Mucosa of rectum (tissue), 2 donors: ENCODE results near the gene ZNRF4.

Experiments used
- H3K27ac ChIP-seq, 2 donors: one replicate each; pipeline ENCODE4 v1.7.0; 2013; ENCODE audit warnings: inconsistent platforms in 2 of 2, low read depth in 2 of 2, low read length in 2 of 2
- H3K27me3 ChIP-seq, 2 donors: one replicate each; pipeline ENCODE4 v1.7.0; 2013; ENCODE audit warnings: low read length in 2 of 2; ENCODE audit not compliant: control insufficient read depth in 2 of 2, insufficient read depth in 2 of 2
- H3K36me3 ChIP-seq, 2 donors: one replicate each; pipeline ENCODE4 v1.7.0; 2013; ENCODE audit warnings: low read length in 2 of 2; ENCODE audit not compliant: control insufficient read depth in 2 of 2, insufficient read depth in 2 of 2
- H3K4me1 ChIP-seq, 2 donors: one replicate each; pipeline ENCODE4 v1.7.0; 2013; ENCODE audit warnings: low read length in 2 of 2, mild to moderate bottlenecking in 1 of 2; ENCODE audit not compliant: control insufficient read depth in 2 of 2, insufficient read depth in 2 of 2
- H3K4me3 ChIP-seq, 2 donors: one replicate each; pipeline ENCODE4 v1.7.0; 2013; ENCODE audit warnings: low read length in 2 of 2
- H3K9ac ChIP-seq, 2 donors: one replicate each; pipeline ENCODE4 v1.7.0; 2013; ENCODE audit warnings: low read length in 2 of 2, low read depth in 1 of 2, mild to moderate bottlenecking in 1 of 2
- H3K9me3 ChIP-seq, 2 donors: one replicate each; pipeline ENCODE4 v1.7.0; 2013; ENCODE audit warnings: low read length in 2 of 2; ENCODE audit not compliant: control insufficient read depth in 2 of 2
- donor health status: healthy.
- donor health status: Normal muscosa, but diverticular disease.

The ZNRF4 gene

GRCh38 chr19:5472286-5472685 lies 17.1 kb downstream of the ZNRF4 start:
- Histone ChIP-seq H3K36me3 (no peaks in the 10 kb centered on the region), H3K27me3 (no peaks in the 10 kb centered on the region), H3K27ac (no peak overlapping the region), H3K9me3 (no peaks in the 10 kb centered on the region), H3K9ac (no peak overlapping the region), H3K4me1 (no peaks in the 10 kb centered on the region), H3K4me3 (no peak overlapping the region)

- H3K9me3 ChIP-seq = no peaks in the 10 kb centered on the region
- H3K4me1 ChIP-seq = no peaks in the 10 kb centered on the region
- no peaks in the 10 kb centered on the region for H3K27me3 ChIP-seq
Measured at GRCh38 chr19:5473646-5474045, 18.4 kb downstream of the ZNRF4 start.

GRCh38 chr19:5477451-5478215 lies 22.4 kb downstream of the ZNRF4 start:
- no peak overlapping the region for H3K27ac ChIP-seq
- H3K9ac ChIP-seq = no peak overlapping the region
- no peak overlapping the region for H3K4me3 ChIP-seq
- H3K9me3 ChIP-seq = no peaks in the 10 kb centered on the region
- H3K27me3 ChIP-seq = peaks cover 0 to 7% of the 10 kb centered on the region in 2 donors
- no peaks in the 10 kb centered on the region for H3K4me1 ChIP-seq
- no peaks in the 10 kb centered on the region for H3K36me3 ChIP-seq

More at GRCh38 chr19:5473646-5474045, 18.4 kb downstream of the ZNRF4 start:
- Histone ChIP-seq H3K27ac (no peak overlapping the region), H3K4me3 (no peak overlapping the region), H3K9ac (no peak overlapping the region), H3K36me3 (no peaks in the 10 kb centered on the region)

- peaks cover 3 to 7% of the 10 kb centered on the region in 2 donors for H3K27me3 ChIP-seq
- no peaks in the 10 kb centered on the region for H3K36me3 ChIP-seq
- no peaks in the 10 kb centered on the region for H3K9me3 ChIP-seq
- H3K4me1 ChIP-seq = no peaks in the 10 kb centered on the region
- H3K9ac ChIP-seq = no peak overlapping the region
- H3K27ac ChIP-seq = no peak overlapping the region
- H3K4me3 ChIP-seq = no peak overlapping the region
Measured at GRCh38 chr19:5478241-5478924, 23.2 kb downstream of the ZNRF4 start.

DNA sequence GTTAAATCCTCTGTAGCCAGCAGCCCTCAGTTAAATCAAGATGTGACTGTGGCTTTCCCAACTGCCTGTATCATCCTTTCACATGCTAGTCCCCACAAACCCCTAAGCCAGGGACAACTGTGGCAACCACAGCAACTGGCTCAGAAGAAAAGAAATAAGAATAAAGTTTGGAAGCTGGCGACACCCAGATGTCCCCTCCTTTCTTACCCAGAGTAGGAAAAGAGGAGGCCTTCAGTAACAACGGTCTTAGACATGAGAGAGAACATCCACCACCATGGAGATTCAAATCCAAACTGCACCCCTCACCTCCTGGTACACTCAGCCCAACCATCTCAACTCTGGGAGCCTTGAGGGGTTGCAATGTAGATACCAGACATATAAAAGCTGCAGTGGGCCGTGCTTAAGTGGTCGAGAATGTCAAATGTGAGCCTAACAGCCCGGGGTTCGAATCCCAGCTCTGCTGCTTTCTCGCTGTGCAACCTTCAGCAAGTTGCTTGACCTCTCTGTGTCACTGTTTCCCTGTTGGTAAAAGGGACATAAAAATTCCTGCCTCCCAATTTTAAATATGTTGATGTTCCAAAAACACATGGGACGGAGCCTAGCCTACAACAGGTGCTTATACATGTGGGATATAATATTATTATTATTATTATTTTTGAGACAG lies 23.8 kb downstream of the ZNRF4 start:
- Histone ChIP-seq H3K9me3 (no peaks in the 10 kb centered on the region), H3K4me1 (no peaks in the 10 kb centered on the region), H3K36me3 (no peaks in the 10 kb centered on the region), H3K27me3 (peaks cover 3 to 7% of the 10 kb centered on the region in 2 donors), H3K4me3 (no peak overlapping the region), H3K27ac (no peak overlapping the region), H3K9ac (no peak overlapping the region)

- H3K4me1 ChIP-seq = no peaks in the 10 kb centered on the region
Measured at GRCh38 chr19:5479958-5480357, 24.7 kb downstream of the ZNRF4 start.

DNA sequence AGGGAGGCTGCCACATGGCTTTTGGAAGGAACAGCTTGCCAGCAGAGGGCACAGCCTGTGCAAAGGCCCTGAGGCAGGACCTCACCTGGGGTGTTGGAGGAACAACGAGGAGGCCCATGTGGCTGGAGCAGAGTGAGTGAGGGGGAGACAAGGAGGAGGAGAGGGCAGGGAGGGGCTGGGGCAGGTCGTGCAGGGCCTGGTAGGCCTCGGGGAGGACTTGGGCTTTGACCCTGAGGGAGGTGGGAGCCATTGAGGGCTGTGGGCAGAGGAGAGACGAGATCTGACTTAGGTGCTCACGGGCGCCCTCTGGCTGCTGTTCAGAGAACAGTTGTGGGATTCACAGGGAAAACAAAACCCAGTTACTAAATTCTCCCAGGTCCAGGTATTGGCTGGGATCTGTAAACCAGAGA lies 25.2 kb downstream of the ZNRF4 start:
- Histone ChIP-seq H3K36me3 (no peaks in the 10 kb centered on the region), H3K9ac (no peak overlapping the region), H3K9me3 (no peaks in the 10 kb centered on the region), H3K27ac (no peak overlapping the region), H3K27me3 (peaks cover 5 to 7% of the 10 kb centered on the region in 2 donors), H3K4me3 (no peak overlapping the region), H3K4me1 (no peaks in the 10 kb centered on the region)

More at GRCh38 chr19:5479958-5480357, 24.7 kb downstream of the ZNRF4 start:
- Histone ChIP-seq H3K27ac (no peak overlapping the region), H3K9ac (no peak overlapping the region), H3K4me3 (no peak overlapping the region), H3K36me3 (no peaks in the 10 kb centered on the region), H3K27me3 (peaks cover 5 to 7% of the 10 kb centered on the region in 2 donors), H3K9me3 (no peaks in the 10 kb centered on the region)

DNA sequence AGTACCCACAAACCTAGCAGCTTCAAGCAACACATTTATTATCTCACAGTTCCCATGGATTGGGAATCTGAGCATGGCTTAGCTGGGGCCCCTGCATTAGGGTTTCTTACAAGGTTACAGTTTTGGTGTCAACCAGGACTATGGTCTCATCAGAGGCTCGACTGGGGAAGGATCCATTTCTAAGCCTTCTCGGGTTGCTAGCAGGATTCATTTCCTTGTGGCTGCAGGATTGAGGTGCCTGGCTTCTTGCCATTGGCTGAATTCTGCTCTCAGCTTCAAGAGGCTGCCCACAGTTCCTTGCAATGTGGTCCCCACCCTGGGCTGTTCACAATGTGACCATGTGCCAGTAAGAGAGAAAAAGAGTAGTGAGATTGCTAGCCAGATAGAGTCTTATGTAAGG lies 26.7 kb downstream of the ZNRF4 start:
- H3K4me3 ChIP-seq = no peak overlapping the region
- H3K36me3 ChIP-seq = no peaks in the 10 kb centered on the region
- H3K4me1 ChIP-seq = no peaks in the 10 kb centered on the region
- H3K27ac ChIP-seq = no peak overlapping the region
- H3K9ac ChIP-seq = no peak overlapping the region
- H3K27me3 ChIP-seq = peaks cover 5 to 7% of the 10 kb centered on the region in 2 donors
- H3K9me3 ChIP-seq = no peaks in the 10 kb centered on the region

DNA sequence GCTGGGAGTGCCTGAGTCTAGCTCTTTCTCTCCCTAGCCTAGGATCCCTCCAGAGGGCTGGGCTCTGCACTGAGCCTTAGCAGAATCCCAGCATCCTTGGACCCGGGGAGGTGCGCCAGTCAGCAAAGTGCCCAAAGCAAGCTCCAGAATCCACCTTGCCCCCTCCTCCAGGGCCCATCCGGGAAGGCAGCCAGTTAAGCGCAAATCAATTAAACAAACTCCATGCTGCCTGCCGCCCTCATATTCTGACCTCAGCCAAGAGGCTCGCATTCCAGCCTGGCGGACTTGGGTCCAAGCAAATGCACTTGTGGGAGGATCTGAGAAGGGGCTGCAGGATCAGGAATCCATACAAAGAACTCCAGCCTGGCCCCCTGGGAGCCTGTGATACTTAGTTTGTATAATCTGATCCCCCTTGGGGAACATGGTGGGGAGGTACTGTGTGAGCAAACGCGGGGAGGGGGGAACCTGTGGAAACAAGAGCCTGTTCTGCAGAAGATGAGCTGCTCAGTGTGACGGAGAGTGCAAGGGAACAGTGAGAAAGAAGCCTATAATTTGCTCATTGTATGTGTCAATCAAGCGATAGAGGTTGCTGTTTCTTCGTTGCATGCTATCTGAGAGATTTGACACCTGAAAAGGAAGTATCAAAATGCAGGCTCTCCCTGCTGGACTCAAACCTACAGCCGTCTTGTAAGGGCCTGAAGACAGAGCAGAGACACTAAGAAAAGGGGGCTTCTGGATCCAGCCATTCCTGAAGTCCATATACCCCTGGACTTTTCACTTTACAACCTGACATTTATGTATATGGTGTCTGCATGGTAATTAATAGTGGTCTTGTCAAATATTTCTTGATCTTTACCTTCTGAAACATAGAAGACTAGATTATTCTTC lies 29.4 kb downstream of the ZNRF4 start:
- no peaks in the 10 kb centered on the region for H3K36me3 ChIP-seq
- H3K4me3 ChIP-seq = no peak overlapping the region
- no peak overlapping the region for H3K27ac ChIP-seq
- no peak overlapping the region for H3K9ac ChIP-seq
- peaks cover 3 to 5% of the 10 kb centered on the region in 2 donors for H3K27me3 ChIP-seq
- no peaks in the 10 kb centered on the region for H3K4me1 ChIP-seq
- H3K9me3 ChIP-seq = no peaks in the 10 kb centered on the region
